HUES6 (cell line): ENCODE results near the gene CFAP77.

Source experiments
- H3K27ac ChIP-seq: 2 replicates; pipeline ENCODE4 v1.7.0; 2013; ENCODE audit warnings: low read depth, mild to moderate bottlenecking, low read length, inconsistent platforms
- H3K27me3 ChIP-seq: 2 replicates; pipeline ENCODE4 v1.6.1; 2013; ENCODE audit warnings: low read length; ENCODE audit not compliant: control insufficient read depth, insufficient read depth
- H3K36me3 ChIP-seq: 2 replicates; pipeline ENCODE4 v1.6.1; 2013; ENCODE audit warnings: low read length; ENCODE audit not compliant: control insufficient read depth, insufficient read depth
- H3K4me1 ChIP-seq: 2 replicates; pipeline ENCODE4 v1.6.1; 2013; ENCODE audit warnings: low read length; ENCODE audit not compliant: control insufficient read depth, insufficient read depth
- H3K4me3 ChIP-seq: 2 replicates; pipeline ENCODE4 v1.5.1; 2013; ENCODE audit warnings: low read depth, low read length
- H3K9ac ChIP-seq: one replicate; pipeline ENCODE4 v1.6.1; 2013; ENCODE audit warnings: mild to moderate bottlenecking, low read length
- H3K9me3 ChIP-seq: 2 replicates; pipeline ENCODE4 v1.6.1; 2013; ENCODE audit warnings: low read depth, low read length; ENCODE audit not compliant: control insufficient read depth, insufficient read depth

The CFAP77 gene

GRCh38 chr9:132600326-132600984 is 190.4 kb downstream of the CFAP77 start:
- Histone ChIP-seq H3K4me1 (no peaks in the 10 kb centered on the region), H3K9ac (no peak overlapping the region), H3K9me3 (no peaks in the 10 kb centered on the region), H3K27ac (no peak overlapping the region), H3K4me3 (no peak overlapping the region), H3K27me3 (no peaks in the 10 kb centered on the region), H3K36me3 (peaks cover 74% of the 10 kb centered on the region)

GRCh38 chr9:132602207-132602606 is 192.2 kb downstream of the CFAP77 start:
- Histone ChIP-seq H3K9me3 (no peaks in the 10 kb centered on the region), H3K27ac (no peak overlapping the region), H3K4me1 (no peaks in the 10 kb centered on the region), H3K9ac (no peak overlapping the region), H3K36me3 (peaks cover 73% of the 10 kb centered on the region), H3K4me3 (no peak overlapping the region), H3K27me3 (no peaks in the 10 kb centered on the region)

- peaks cover 79% of the 10 kb centered on the region for H3K36me3 ChIP-seq
- H3K27ac ChIP-seq: 0 out of 2 replicates have a peak overlapping the region, but pooled peaks have one; percentile 15
- H3K9ac ChIP-seq: no peak overlapping the region
- no peak overlapping the region for H3K4me3 ChIP-seq
- H3K9me3 ChIP-seq: no peaks in the 10 kb centered on the region
- H3K27me3 ChIP-seq: no peaks in the 10 kb centered on the region
- H3K4me1 ChIP-seq: no peaks in the 10 kb centered on the region
These were observed 195.4 kb downstream of the CFAP77 start for GRCh38 chr9:132605387-132605786.

GRCh38 chr9:132606066-132606465 is 196.1 kb downstream of the CFAP77 start:
- Histone ChIP-seq H3K9me3 (no peaks in the 10 kb centered on the region), H3K9ac (no peak overlapping the region), H3K27ac (no peak overlapping the region), H3K27me3 (no peaks in the 10 kb centered on the region), H3K4me3 (no peak overlapping the region), H3K4me1 (no peaks in the 10 kb centered on the region), H3K36me3 (peaks cover 79% of the 10 kb centered on the region)

GRCh38 chr9:132609184-132609583 is 199.2 kb downstream of the CFAP77 start:
- Histone ChIP-seq H3K4me1 (no peaks in the 10 kb centered on the region), H3K9me3 (no peaks in the 10 kb centered on the region), H3K36me3 (peaks cover 76% of the 10 kb centered on the region), H3K9ac (no peak overlapping the region), H3K27ac (no peak overlapping the region), H3K4me3 (no peak overlapping the region), H3K27me3 (no peaks in the 10 kb centered on the region)

- Histone ChIP-seq H3K36me3 (peaks cover 81% of the 10 kb centered on the region), H3K27ac (no peak overlapping the region), H3K4me3 (no peak overlapping the region), H3K4me1 (no peaks in the 10 kb centered on the region), H3K9me3 (no peaks in the 10 kb centered on the region), H3K9ac (no peak overlapping the region), H3K27me3 (no peaks in the 10 kb centered on the region)
These were observed 199.8 kb downstream of the CFAP77 start for GRCh38 chr9:132609829-132610228.

- peaks cover 6% of the 10 kb centered on the region; the same call in 1 of the 2 replicates for H3K4me1 ChIP-seq
- H3K27ac ChIP-seq: no peak overlapping the region
- no peak overlapping the region for H3K9ac ChIP-seq
- no peak overlapping the region for H3K4me3 ChIP-seq
- no peaks in the 10 kb centered on the region for H3K9me3 ChIP-seq
- H3K27me3 ChIP-seq: no peaks in the 10 kb centered on the region
- H3K36me3 ChIP-seq: peaks cover 83% of the 10 kb centered on the region
These were observed 200.7 kb downstream of the CFAP77 start for GRCh38 chr9:132610661-132611060.

- H3K27me3 ChIP-seq: no peaks in the 10 kb centered on the region
- no peak overlapping the region for H3K27ac ChIP-seq
- no peaks in the 10 kb centered on the region for H3K9me3 ChIP-seq
- peaks cover 13% of the 10 kb centered on the region; the same call in 1 of the 2 replicates for H3K4me1 ChIP-seq
- H3K9ac ChIP-seq: no peak overlapping the region
- H3K36me3 ChIP-seq: peaks cover 88% of the 10 kb centered on the region
- H3K4me3 ChIP-seq: no peak overlapping the region
These were observed 204.3 kb downstream of the CFAP77 start for GRCh38 chr9:132614324-132614723.

- Histone ChIP-seq H3K9ac (no peak overlapping the region), H3K27me3 (no peaks in the 10 kb centered on the region), H3K36me3 (peaks cover 80% of the 10 kb centered on the region), H3K4me1 (peaks cover 13% of the 10 kb centered on the region; the same call in 1 of the 2 replicates), H3K9me3 (no peaks in the 10 kb centered on the region), H3K4me3 (no peak overlapping the region), H3K27ac (no peak overlapping the region)
These were observed 205.8 kb downstream of the CFAP77 start for GRCh38 chr9:132615774-132616173.

GRCh38 chr9:132616725-132617124 is 206.7 kb downstream of the CFAP77 start:
- Histone ChIP-seq H3K4me1 (peaks cover 13% of the 10 kb centered on the region; the same call in 1 of the 2 replicates), H3K9ac (no peak overlapping the region), H3K36me3 (peaks cover 77% of the 10 kb centered on the region), H3K27ac (no peak overlapping the region), H3K9me3 (no peaks in the 10 kb centered on the region), H3K4me3 (no peak overlapping the region), H3K27me3 (no peaks in the 10 kb centered on the region)

- H3K9ac ChIP-seq: no peak overlapping the region
- no peaks in the 10 kb centered on the region for H3K9me3 ChIP-seq
- no peak overlapping the region for H3K27ac ChIP-seq
- H3K27me3 ChIP-seq: no peaks in the 10 kb centered on the region
- H3K36me3 ChIP-seq: peaks cover 76% of the 10 kb centered on the region
- no peak overlapping the region for H3K4me3 ChIP-seq
- H3K4me1 ChIP-seq: no peaks in the 10 kb centered on the region
These were observed 212.1 kb downstream of the CFAP77 start for GRCh38 chr9:132622159-132622558.
